Right lobe of liver (tissue), 4 donors: Measurements from ENCODE around the gene KIF6.

ENCODE experiments used
- CTCF ChIP-seq, 4 donors: fragments of 200-600 bp in 3 of 4; fragments of 450-650 bp in 1 of 4; IDR thresholded peaks; one replicate each; pipeline versions ENCODE4 v1.5.1 to v1.8.0; 2016 to 2022; ENCODE audit warnings: antibody characterized with exemption in 4 of 4, mild to moderate bottlenecking in 2 of 4
- POLR2A ChIP-seq: fragments of 450-650 bp; IDR thresholded peaks from one replicate; pipeline ENCODE4 v1.6.1; 2017; ENCODE audit warnings: antibody characterized with exemption, mild to moderate bottlenecking
- donor health status: DM: no; HTN: no; CAD: no.
- donor health status: DM: no; HTN: no; CAD: no.
- donor health status: DM: no; HTN: yes; CAD: no.

- no peak for TF ChIP-seq CTCF (IDR thresholded peaks at IDR 0.05)
- TF ChIP-seq POLR2A = no peak
These were observed 115.0 kb downstream of the KIF6 start for GRCh38 chr6:39610221-39610620.
